HepG2 (cell line): ENCODE results near the gene ATP5MK. TPM values are rescaled to one million over a fixed set of nuclear protein-coding genes. Genes with fewer than 3 reads are reported as not detected.

Experiments
- ADNP ChIP-seq: sonication (generic); formaldehyde crosslinking; IDR thresholded peaks from 2 replicates; pipeline ENCODE4 v1.4.0; 2020; ENCODE audit warnings: missing genetic modification reagents
- ARID2 ChIP-seq: sonication (generic); formaldehyde crosslinking; IDR thresholded peaks from 2 replicates; pipeline ENCODE4 v1.8.1; 2022; ENCODE audit warnings: mild to moderate bottlenecking, missing genetic modification reagents, borderline replicate concordance
- ATF7-NPFF ChIP-seq: sonication (generic); formaldehyde crosslinking; IDR thresholded peaks from 2 replicates; pipeline ENCODE4 v1.8.1; 2023; ENCODE audit warnings: mild to moderate bottlenecking, low read depth, missing genetic modification reagents, moderate library complexity
- BCL3 ChIP-seq: sonication (generic); formaldehyde crosslinking; IDR thresholded peaks from 2 replicates; pipeline ENCODE4 v1.5.1; 2020; ENCODE audit warnings: mild to moderate bottlenecking, missing genetic modification reagents, moderate library complexity
- CREBL2 ChIP-seq: sonication (generic); formaldehyde crosslinking; IDR thresholded peaks from 2 replicates; pipeline ENCODE4 v1.8.1; 2023; ENCODE audit warnings: missing genetic modification reagents, mild to moderate bottlenecking, borderline replicate concordance
- FOXA3 ChIP-seq: IDR thresholded peaks from 2 replicates; pipeline ENCODE4 v1.6.1; 2016; ENCODE audit warnings: missing genetic modification reagents, missing compliant biosample characterization
- HES4 ChIP-seq: sonication (generic); formaldehyde crosslinking; IDR thresholded peaks from 2 replicates; pipeline ENCODE4 v1.9.0; 2021; ENCODE audit warnings: mild to moderate bottlenecking, missing genetic modification reagents, borderline replicate concordance
- HMGXB4 ChIP-seq, 2 experiments: sonication (generic) in 1 of 2; formaldehyde crosslinking in 1 of 2; IDR thresholded peaks; 2 replicates each; pipeline versions ENCODE4 v1.4.0 to v1.6.1; 2018 to 2020; ENCODE audit warnings: missing genetic modification reagents in 2 of 2, borderline replicate concordance in 1 of 2, low read depth in 1 of 2, mild to moderate bottlenecking in 1 of 2, missing biosample characterization in 1 of 2
- ISX ChIP-seq: sonication (generic); formaldehyde crosslinking; conservative IDR thresholded peaks from 2 replicates; pipeline ENCODE4 v1.5.0; 2020; ENCODE audit warnings: missing genetic modification reagents
- KDM2A ChIP-seq: sonication (generic); formaldehyde crosslinking; IDR thresholded peaks from 2 replicates; pipeline ENCODE4 v1.4.0; 2020; ENCODE audit warnings: low read depth, missing genetic modification reagents, borderline replicate concordance
- NFRKB ChIP-seq: fragments of 450-650 bp; IDR thresholded peaks from 2 replicates; pipeline ENCODE4 v1.6.1; 2017
- NFYB ChIP-seq: sonication (generic); formaldehyde crosslinking; IDR thresholded peaks from 2 replicates; pipeline ENCODE4 v1.4.0; 2020; ENCODE audit warnings: missing genetic modification reagents
- SALL2 ChIP-seq: sonication (generic); formaldehyde crosslinking; IDR thresholded peaks from 2 replicates; pipeline ENCODE4 v1.8.1; 2023; ENCODE audit warnings: mild to moderate bottlenecking, missing genetic modification reagents, inconsistent platforms
- SNAI1 ChIP-seq: sonication (generic); formaldehyde crosslinking; IDR thresholded peaks from 2 replicates; pipeline ENCODE4 v1.5.0; 2020; ENCODE audit warnings: mild to moderate bottlenecking, missing genetic modification reagents, borderline replicate concordance
- ZNF136 ChIP-seq: sonication (generic); formaldehyde crosslinking; IDR thresholded peaks from 2 replicates; pipeline ENCODE4 v1.8.1; 2022; ENCODE audit warnings: low read depth, mild to moderate bottlenecking, moderate library complexity, missing genetic modification reagents
- ZNF207 ChIP-seq: fragments of 450-650 bp; IDR thresholded peaks from 2 replicates; pipeline ENCODE4 v1.6.1; 2016; ENCODE audit warnings: antibody characterized with exemption, borderline replicate concordance
- ZNF432 ChIP-seq: sonication (generic); formaldehyde crosslinking; IDR thresholded peaks from 2 replicates; pipeline ENCODE4 v1.5.0; 2020; ENCODE audit warnings: missing genetic modification reagents, mild to moderate bottlenecking, borderline replicate concordance
- ZNF510 ChIP-seq: sonication (generic); formaldehyde crosslinking; IDR thresholded peaks from 2 replicates; pipeline ENCODE4 v1.4.0; 2020; ENCODE audit warnings: low read depth, mild to moderate bottlenecking, missing genetic modification reagents
- ZNF513 ChIP-seq: sonication (generic); formaldehyde crosslinking; conservative IDR thresholded peaks from 2 replicates; pipeline ENCODE4 v1.5.0; 2020; ENCODE audit warnings: missing genetic modification reagents
- ZNF737 ChIP-seq: sonication (generic); formaldehyde crosslinking; IDR thresholded peaks from 2 replicates; pipeline ENCODE4 v1.5.0; 2020; ENCODE audit warnings: missing genetic modification reagents, mild to moderate bottlenecking, borderline replicate concordance
- ZNF75D ChIP-seq: sonication (generic); formaldehyde crosslinking; IDR thresholded peaks from 2 replicates; pipeline ENCODE4 v1.8.1; 2023; ENCODE audit warnings: missing genetic modification reagents, mild to moderate bottlenecking, borderline replicate concordance
- ZNF792 ChIP-seq: IDR thresholded peaks from 2 replicates; pipeline ENCODE4 v1.6.1; 2016
- ZNF816 ChIP-seq: sonication (generic); formaldehyde crosslinking; IDR thresholded peaks from 2 replicates; pipeline ENCODE4 v1.8.0; 2022; ENCODE audit warnings: missing genetic modification reagents, mild to moderate bottlenecking, borderline replicate concordance
- polyA plus RNA-seq, 8 experiments: library from polyadenylated mRNA; depleted of rRNA in 3 of 8; stranded (reverse) in 7 of 8; unstranded in 1 of 8; fragments of >200 nt; fragmentation: Illumina TruSeq in 4 of 8; extraction: Trizol in 4 of 8; gene quantifications; 2 replicates each; pipeline versions ENCODE4 v1.2.1 to v1.2.3, GENCODE V29; 2011 to 2016; ENCODE audit warnings: low read depth in 4 of 8, missing spikeins in 1 of 8, mixed read lengths in 1 of 8; ENCODE audit not compliant: insufficient read depth in 1 of 8
- total RNA-seq, 5 experiments: library from RNA; depleted of rRNA; stranded (reverse); fragments of >200 nt; fragmentation: Illumina TruSeq; extraction: Trizol; gene quantifications; 2 replicates each; pipeline ENCODE4 v1.2.3, GENCODE V29; 2016; ENCODE audit warnings: low read depth in 1 of 5

The ATP5MK gene
- total and polyA plus RNA-seq, 2 of the 13 experiments (the other 11 are each of a cell fraction or from before 2014, with no cell fraction given) = 312 to 517 TPM

- no peak for TF ChIP-seq CREBL2 (CRISPR knock-in tag)
- no peak for TF ChIP-seq ZNF513 (CRISPR knock-in tag)
- no peak for TF ChIP-seq ISX (CRISPR knock-in tag)
- TF ChIP-seq SALL2 (CRISPR knock-in tag) = peak; percentile 84
- no peak for TF ChIP-seq ZNF207
- TF ChIP-seq ZNF136 = peak; percentile 22; the same call in 1 of the 2 replicates
- peak; percentile 53; the same call in 1 of the 2 replicates for TF ChIP-seq ZNF792 (CRISPR knock-in tag)
- TF ChIP-seq ATF7-NPFF (CRISPR knock-in tag) = peak; percentile 66
- no peak for TF ChIP-seq NFRKB
- peak; percentile 53 for TF ChIP-seq FOXA3 (CRISPR knock-in tag)
- TF ChIP-seq SNAI1 (CRISPR knock-in tag) = no peak
- TF ChIP-seq HMGXB4 (CRISPR knock-in tag; IDR thresholded peaks at IDR 0.05; ENCODE audit: borderline replicate concordance in 1 of 2, low read depth in 1 of 2) = peak; percentile 76 to 83; a peak in 3 of 4 replicates
- TF ChIP-seq BCL3 (CRISPR knock-in tag) = no peak
- no peak for TF ChIP-seq ADNP (CRISPR knock-in tag)
- no peak for TF ChIP-seq ZNF737
- no peak for TF ChIP-seq ZNF432 (CRISPR knock-in tag)
- peak; percentile 58; the same call in 1 of the 2 replicates for TF ChIP-seq ARID2 (CRISPR knock-in tag)
- no peak for TF ChIP-seq ZNF75D (CRISPR knock-in tag)
- TF ChIP-seq ZNF816 = no peak
- peak; percentile 95 for TF ChIP-seq NFYB (CRISPR knock-in tag)
- TF ChIP-seq ZNF510 (CRISPR knock-in tag) = no peak
- no peak for TF ChIP-seq HES4 (CRISPR knock-in tag)
- TF ChIP-seq KDM2A (CRISPR knock-in tag) = peak; percentile 65
Measured at GRCh38 chr10:103396067-103396788, at the start of gene ATP5MK, which contains the start of gene PDCD11 (continued).
